ENCODE data around the gene CSTPP1. TPM values are rescaled to one million over a fixed set of nuclear protein-coding genes. Genes with fewer than 3 reads are reported as not detected.

The CSTPP1 gene
- total and polyA plus RNA-seq, 2 of the 8 experiments (the other 6 are each of a cell fraction or from before 2014, with no cell fraction given): 24.2 to 28.7 TPM

DNA sequence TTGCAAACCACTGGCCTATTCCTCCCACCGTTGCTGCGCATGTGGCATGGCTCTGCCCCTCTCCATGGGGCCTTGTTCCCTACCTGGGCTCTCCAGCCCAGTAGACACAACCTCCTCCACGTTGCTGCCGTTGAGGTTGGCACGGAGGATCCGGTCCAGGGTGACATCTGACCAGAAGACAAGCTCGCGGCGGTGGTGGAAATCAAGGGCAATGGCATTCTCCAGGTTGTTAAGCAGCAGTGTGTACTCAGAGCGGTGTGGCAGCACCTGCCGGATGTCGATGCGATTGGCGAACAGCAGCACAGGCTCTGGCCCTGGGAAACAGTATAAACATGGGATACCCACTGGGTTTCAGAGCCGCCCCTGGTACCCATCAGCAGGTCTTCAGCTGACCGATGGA lies 42.1 kb upstream of the CSTPP1 start (continued):
- TF ChIP-seq USF2 (IDR thresholded peaks at IDR 0.05; ENCODE audit: low read length) (no peak), HDAC6 (IDR thresholded peaks at IDR 0.05; ENCODE audit: low read depth, low read length) (no peak), SRF (IDR thresholded peaks at IDR 0.05; ENCODE audit: low read depth, low read length) (no peak), HDAC2 (IDR thresholded peaks at IDR 0.05; ENCODE audit: borderline replicate concordance in 1 of 2, low read depth in 2 of 2, low read length in 2 of 2) (no peak), JUN (IDR thresholded peaks at IDR 0.05; ENCODE audit: low read depth, low read length) (no peak), CREB1 (IDR thresholded peaks at IDR 0.05) (no peak), CHD2 (IDR thresholded peaks at IDR 0.05; ENCODE audit: low read length) (no peak), EGR1 (IDR thresholded peaks at IDR 0.05; ENCODE audit: borderline replicate concordance, low read depth, low read length) (no peak)
